ENCODE results near the gene LTBP1.

GRCh38 chr2:33077844-33078243, 131.1 kb downstream of the LTBP1 start:
- no peak for TF ChIP-seq CTCF (IDR thresholded peaks at IDR 0.05)
- no peak for TF ChIP-seq POLR2A (IDR thresholded peaks at IDR 0.05)
- TF ChIP-seq POLR2AphosphoS5 (IDR thresholded peaks at IDR 0.05) = no peak
- no peak for TF ChIP-seq EP300 (IDR thresholded peaks at IDR 0.05)
